Immature natural killer cell (primary cell): ENCODE data around the gene RSPH1. TPM values are rescaled to one million over a fixed set of nuclear protein-coding genes. Genes with fewer than 3 reads are reported as not detected.

Experiments used
- DNase-seq, 3 donors: peaks; one replicate each; pipeline ENCODE4 v3.0.0; 2022; ENCODE audit warnings: mixed read lengths in 1 of 3
- H3K27ac Mint-ChIP-seq, 6 donors: one replicate each; pipeline ENCODE4 v1.8.0; 2020; ENCODE audit warnings: mixed read lengths in 6 of 6, mild to moderate bottlenecking in 5 of 6, inconsistent platforms in 4 of 6, moderate library complexity in 3 of 6
- H3K27me3 Mint-ChIP-seq, 3 donors: one replicate each; pipeline ENCODE4 v1.8.0; 2020 to 2021; ENCODE audit warnings: low read depth in 3 of 3, mild to moderate bottlenecking in 3 of 3, mixed read lengths in 3 of 3, moderate library complexity in 3 of 3, inconsistent platforms in 1 of 3
- H3K36me3 Mint-ChIP-seq, 3 donors: one replicate each; pipeline ENCODE4 v1.8.0; 2020; ENCODE audit warnings: mixed read lengths in 3 of 3, inconsistent platforms in 2 of 3, mild to moderate bottlenecking in 2 of 3
- H3K4me1 Mint-ChIP-seq, 2 donors: one replicate each; pipeline ENCODE4 v1.8.0; 2020; ENCODE audit warnings: inconsistent platforms in 2 of 2, mild to moderate bottlenecking in 2 of 2, mixed read lengths in 2 of 2, moderate library complexity in 1 of 2
- H3K4me3 Mint-ChIP-seq, 5 donors: one replicate each; pipeline ENCODE4 v1.8.0; 2020; ENCODE audit warnings: mild to moderate bottlenecking in 5 of 5, mixed read lengths in 5 of 5, inconsistent platforms in 3 of 5, moderate library complexity in 3 of 5
- H3K9me3 Mint-ChIP-seq, 6 donors: one replicate each; pipeline ENCODE4 v1.8.0; 2020; ENCODE audit warnings: mild to moderate bottlenecking in 6 of 6, mixed read lengths in 6 of 6, inconsistent platforms in 4 of 6, moderate library complexity in 3 of 6
- polyA plus RNA-seq, 3 donors: library from polyadenylated mRNA; unstranded; fragments of 300-500 nt; fragmentation: Illumina TruSeq; gene quantifications; one replicate each; pipeline ENCODE4 v1.2.3, GENCODE V29; 2021

Gene RSPH1
- polyA plus RNA-seq, 3 donors from 2014 or later, result 0.37 TPM; not detected in 2

GRCh38 chr21:42481169-42481568 is 14.9 kb downstream of the RSPH1 start:
- H3K27ac Mint-ChIP-seq, result no peak overlapping the region
- H3K36me3 Mint-ChIP-seq, result no peaks in the 10 kb centered on the region
- peaks cover 2 to 3% (median 2%) of the 10 kb centered on the region in 3 donors for H3K27me3 Mint-ChIP-seq
- H3K4me3 Mint-ChIP-seq, result no peak overlapping the region
- H3K9me3 Mint-ChIP-seq, result no peaks in the 10 kb centered on the region
- no peak for DNase-seq
- no peaks in the 10 kb centered on the region for H3K4me1 Mint-ChIP-seq

GRCh38 chr21:42480736-42481135 is 15.3 kb downstream of the RSPH1 start:
- H3K36me3 Mint-ChIP-seq, result no peaks in the 10 kb centered on the region
- H3K4me3 Mint-ChIP-seq, result no peak overlapping the region
- H3K9me3 Mint-ChIP-seq, result no peaks in the 10 kb centered on the region
- peaks cover 2 to 3% (median 2%) of the 10 kb centered on the region in 3 donors for H3K27me3 Mint-ChIP-seq
- no peak overlapping the region for H3K27ac Mint-ChIP-seq
- H3K4me1 Mint-ChIP-seq, result no peaks in the 10 kb centered on the region
- no peak for DNase-seq

- Mint-ChIP-seq H3K27ac (no peak overlapping the region), H3K27me3 (peaks cover 2 to 6% (median 2%) of the 10 kb centered on the region in 3 donors), H3K36me3 (no peaks in the 10 kb centered on the region), H3K9me3 (peaks cover 0 to under 1% (median 0%) of the 10 kb centered on the region in 6 donors), H3K4me3 (no peak overlapping the region), H3K4me1 (no peaks in the 10 kb centered on the region)
- no peak for DNase-seq
These were observed 16.4 kb downstream of the RSPH1 start for GRCh38 chr21:42479582-42479981.

- Mint-ChIP-seq H3K36me3 (no peaks in the 10 kb centered on the region), H3K4me3 (no peak overlapping the region), H3K27ac (no peak overlapping the region), H3K4me1 (no peaks in the 10 kb centered on the region), H3K27me3 (peaks cover 2 to 6% (median 2%) of the 10 kb centered on the region in 3 donors), H3K9me3 (peaks cover 0 to 2% (median 0%) of the 10 kb centered on the region in 6 donors)
- no peak for DNase-seq
These were observed 17.5 kb downstream of the RSPH1 start for GRCh38 chr21:42478504-42478903.

GRCh38 chr21:42476388-42477331 is 19.4 kb downstream of the RSPH1 start:
- no peak overlapping the region for H3K27ac Mint-ChIP-seq
- no peak overlapping the region for H3K4me3 Mint-ChIP-seq
- H3K9me3 Mint-ChIP-seq, result peaks cover 0 to 2% (median 0%) of the 10 kb centered on the region in 6 donors
- no peaks in the 10 kb centered on the region for H3K4me1 Mint-ChIP-seq
- no peaks in the 10 kb centered on the region for H3K36me3 Mint-ChIP-seq
- no peak for DNase-seq
- H3K27me3 Mint-ChIP-seq, result peaks cover 1 to 6% (median 2%) of the 10 kb centered on the region in 3 donors

GRCh38 chr21:42475526-42476387 is 20.3 kb downstream of the RSPH1 start:
- DNase-seq, result no peak
- peaks cover 0 to 6% (median 2%) of the 10 kb centered on the region in 3 donors for H3K27me3 Mint-ChIP-seq
- H3K4me1 Mint-ChIP-seq, result no peaks in the 10 kb centered on the region
- H3K27ac Mint-ChIP-seq, result no peak overlapping the region
- H3K4me3 Mint-ChIP-seq, result no peak overlapping the region
- peaks cover 0 to 2% (median 0%) of the 10 kb centered on the region in 6 donors for H3K9me3 Mint-ChIP-seq
- H3K36me3 Mint-ChIP-seq, result no peaks in the 10 kb centered on the region

GRCh38 chr21:42475036-42475435 is 21.0 kb downstream of the RSPH1 start:
- Mint-ChIP-seq H3K9me3 (peaks cover 0 to 2% (median 0%) of the 10 kb centered on the region in 6 donors), H3K4me3 (no peak overlapping the region), H3K27ac (no peak overlapping the region), H3K4me1 (no peaks in the 10 kb centered on the region), H3K27me3 (peaks cover 0 to 7% (median 2%) of the 10 kb centered on the region in 3 donors), H3K36me3 (no peaks in the 10 kb centered on the region)
- no peak for DNase-seq

GRCh38 chr21:42474043-42474831 is 21.8 kb downstream of the RSPH1 start:
- no peaks in the 10 kb centered on the region for H3K36me3 Mint-ChIP-seq
- H3K27me3 Mint-ChIP-seq, result peaks cover 0 to 6% (median 2%) of the 10 kb centered on the region in 3 donors
- H3K9me3 Mint-ChIP-seq, result peaks cover 0 to 2% (median 0%) of the 10 kb centered on the region in 6 donors
- H3K27ac Mint-ChIP-seq, result no peak overlapping the region
- DNase-seq, result no peak
- no peaks in the 10 kb centered on the region for H3K4me1 Mint-ChIP-seq
- no peak overlapping the region for H3K4me3 Mint-ChIP-seq

GRCh38 chr21:42473498-42474042 is 22.5 kb downstream of the RSPH1 start:
- peaks cover 0 to 2% (median 0%) of the 10 kb centered on the region in 6 donors for H3K9me3 Mint-ChIP-seq
- H3K27me3 Mint-ChIP-seq, result peaks cover 0 to 6% (median 2%) of the 10 kb centered on the region in 3 donors
- no peak overlapping the region for H3K4me3 Mint-ChIP-seq
- H3K4me1 Mint-ChIP-seq, result no peaks in the 10 kb centered on the region
- DNase-seq, result no peak
- H3K36me3 Mint-ChIP-seq, result no peaks in the 10 kb centered on the region
- H3K27ac Mint-ChIP-seq, result no peak overlapping the region

GRCh38 chr21:42472521-42472920 is 23.5 kb downstream of the RSPH1 start:
- Mint-ChIP-seq H3K4me3 (no peak overlapping the region), H3K4me1 (peaks cover 2 to 3% of the 10 kb centered on the region in 2 donors), H3K27ac (no peak overlapping the region), H3K36me3 (no peaks in the 10 kb centered on the region), H3K9me3 (peaks cover 0 to 2% (median 0%) of the 10 kb centered on the region in 6 donors), H3K27me3 (peaks cover 0 to 8% (median 0%) of the 10 kb centered on the region in 3 donors)
- DNase-seq, result no peak

- no peak overlapping the region for H3K27ac Mint-ChIP-seq
- peaks cover 0 to 8% (median 4%) of the 10 kb centered on the region in 3 donors for H3K27me3 Mint-ChIP-seq
- DNase-seq, result no peak
- H3K9me3 Mint-ChIP-seq, result peaks cover 0 to 2% (median 0%) of the 10 kb centered on the region in 6 donors
- H3K4me3 Mint-ChIP-seq, result no peak overlapping the region
- no peaks in the 10 kb centered on the region for H3K36me3 Mint-ChIP-seq
- H3K4me1 Mint-ChIP-seq, result peaks cover 8 to 10% of the 10 kb centered on the region in 2 donors
These were observed 24.2 kb downstream of the RSPH1 start for GRCh38 chr21:42471716-42472330.

GRCh38 chr21:42471206-42471605 is 24.8 kb downstream of the RSPH1 start:
- Mint-ChIP-seq H3K27me3 (peaks cover 0 to 8% (median 4%) of the 10 kb centered on the region in 3 donors), H3K36me3 (no peaks in the 10 kb centered on the region), H3K4me1 (peaks cover 10 to 11% of the 10 kb centered on the region in 2 donors), H3K9me3 (peaks cover 0 to 2% (median 0%) of the 10 kb centered on the region in 6 donors), H3K27ac (no peak overlapping the region), H3K4me3 (no peak overlapping the region)
- no peak for DNase-seq
